GM19035 (cell line): ENCODE results near the gene DHRS13.
A peak's percentile ranks its signal among the peaks of the same experiment; 100 is the strongest.
"Not testable (repeated sequence)": the region's sequence is repeated elsewhere in the genome, so short reads cannot be mapped to it uniquely, and the experiment has no call there.

ENCODE experiments used
- ATAC-seq: cut with Tn5 transposase; IDR thresholded peaks from one replicate; pipeline ENCODE4 v1.9.1; 2021; ENCODE audit not compliant: unreplicated experiment

Gene DHRS13

GRCh38 chr17:28906706-28907438 is 4.0 kb upstream of the DHRS13 start:
- ATAC-seq = no peak

GRCh38 chr17:28906276-28906675 is 3.4 kb upstream of the DHRS13 start:
- ATAC-seq = no peak

GRCh38 chr17:28904800-28905199 is 1.9 kb upstream of the DHRS13 start:
- ATAC-seq = no peak

GRCh38 chr17:28903546-28903841 is 615 bp upstream of the DHRS13 start:
- not testable (repeated sequence) for ATAC-seq

GRCh38 chr17:28901866-28902818 is 737 bp downstream of the DHRS13 start:
- ATAC-seq = peak; percentile 47

GRCh38 chr17:28900986-28901726 is 1.7 kb downstream of the DHRS13 start:
- no peak for ATAC-seq

- no peak for ATAC-seq
Measured at GRCh38 chr17:28899212-28899815, 3.6 kb downstream of the DHRS13 start.

GRCh38 chr17:28898527-28898955 is 4.3 kb downstream of the DHRS13 start:
- ATAC-seq = no peak

GRCh38 chr17:28897769-28898526 is 4.9 kb downstream of the DHRS13 start:
- ATAC-seq = no peak

GRCh38 chr17:28896884-28897768 is 5.8 kb downstream of the DHRS13 start, which contains the start of gene FLOT2:
Gene FLOT2, minus strand, starts transcription at chr17:28897733. Its CDS starts 159 bp downstream, at chr17:28897574.
- ATAC-seq = peak; percentile 43

GRCh38 chr17:28896491-28896883 is 6.4 kb downstream of the DHRS13 start:
- no peak for ATAC-seq

GRCh38 chr17:28895794-28896447 is 7.0 kb downstream of the DHRS13 start:
- no peak for ATAC-seq

- not testable (repeated sequence) for ATAC-seq
Measured at GRCh38 chr17:28893248-28894183, 9.4 kb downstream of the DHRS13 start.

- no peak for ATAC-seq
Measured at GRCh38 chr17:28892024-28892423, 10.9 kb downstream of the DHRS13 start.

GRCh38 chr17:28891201-28891600 is 11.7 kb downstream of the DHRS13 start:
- ATAC-seq = no peak

GRCh38 chr17:28889996-28890395 is 12.9 kb downstream of the DHRS13 start:
- no peak for ATAC-seq

GRCh38 chr17:28888832-28889231 is 14.0 kb downstream of the DHRS13 start:
- no peak for ATAC-seq
